Right atrium auricular region (tissue), 2 donors: ENCODE results near the gene COL4A2. TPM values are rescaled to one million over a fixed set of nuclear protein-coding genes. Genes with fewer than 3 reads are reported as not detected.
A peak's percentile ranks its signal among the peaks of the same experiment; 100 is the strongest.

Source experiments
- DNase-seq: peaks from one replicate; pipeline ENCODE4 v3.0.0-alpha.2; 2019; ENCODE audit warnings: low spot score
- H3K27ac ChIP-seq, 2 donors: fragments of 200-600 bp; sonication (generic); 1 replicate in 1 of 2; 2 replicates in 1 of 2; pipeline ENCODE4 v1.5.1; 2016 to 2019
- H3K27me3 ChIP-seq, 2 donors: fragments of 200-600 bp; sonication (generic); one replicate each; pipeline versions ENCODE4 v1.5.1 to v1.6.0; 2017 to 2019
- H3K36me3 ChIP-seq: fragments of 200-600 bp; sonication (generic); one replicate; pipeline ENCODE4 v1.5.1; 2016
- H3K4me1 ChIP-seq, 2 donors: fragments of 200-600 bp; sonication (generic); one replicate each; pipeline versions ENCODE4 v1.5.1 to v1.6.0; 2017 to 2019
- H3K4me3 ChIP-seq, 2 donors: fragments of 200-600 bp; sonication (generic); 1 replicate in 1 of 2; 2 replicates in 1 of 2; pipeline ENCODE4 v1.5.1; 2017 to 2019; ENCODE audit warnings: mild to moderate bottlenecking in 1 of 2, moderate library complexity in 1 of 2
- H3K9me3 ChIP-seq, 2 donors: fragments of 200-600 bp; sonication (generic); one replicate each; pipeline ENCODE4 v1.5.1; 2019
- CTCF ChIP-seq, 2 donors: fragments of 200-600 bp; sonication (generic); IDR thresholded peaks; one replicate each; pipeline ENCODE4 v1.5.1; 2019; ENCODE audit warnings: antibody characterized with exemption in 2 of 2
- total RNA-seq, 2 donors: library from RNA; depleted of rRNA; stranded (reverse); fragments of >200 nt; gene quantifications; one replicate each; pipeline ENCODE4 v1.1.0, GENCODE V29; 2016

Gene COL4A2
- total RNA-seq, 2 donors from 2014 or later: 141 to 153 TPM

GRCh38 chr13:110431425-110432294 lies 124.6 kb downstream of the COL4A2 start:
- Histone ChIP-seq H3K27me3 (no peaks in the 10 kb centered on the region), H3K9me3 (no peaks in the 10 kb centered on the region), H3K4me3 (no peak overlapping the region), H3K4me1 (peaks cover 0 to 33% of the 10 kb centered on the region in 2 donors), H3K36me3 (peaks cover 72% of the 10 kb centered on the region), H3K27ac (peak overlapping the region; percentile 38 to 63)
- DNase-seq: peak; percentile 58
- TF ChIP-seq CTCF (IDR thresholded peaks at IDR 0.05): peak in 1 of 2 donors; percentile 17

GRCh38 chr13:110432522-110432921 lies 125.4 kb downstream of the COL4A2 start:
- H3K27ac ChIP-seq: peak overlapping the region; percentile 38 to 63
- no peak overlapping the region for H3K4me3 ChIP-seq
- TF ChIP-seq CTCF (IDR thresholded peaks at IDR 0.05): no peak
- no peaks in the 10 kb centered on the region for H3K9me3 ChIP-seq
- no peak for DNase-seq
- H3K27me3 ChIP-seq: no peaks in the 10 kb centered on the region
- peaks cover 80% of the 10 kb centered on the region for H3K36me3 ChIP-seq
- peaks cover 0 to 30% of the 10 kb centered on the region in 2 donors for H3K4me1 ChIP-seq

- TF ChIP-seq CTCF (IDR thresholded peaks at IDR 0.05): no peak
- Histone ChIP-seq H3K27me3 (no peaks in the 10 kb centered on the region), H3K36me3 (peaks cover 84% of the 10 kb centered on the region), H3K4me3 (no peak overlapping the region), H3K27ac (peak overlapping the region; percentile 38 to 63), H3K9me3 (no peaks in the 10 kb centered on the region), H3K4me1 (peaks cover 0 to 30% of the 10 kb centered on the region in 2 donors)
- no peak for DNase-seq
These were observed 125.9 kb downstream of the COL4A2 start for GRCh38 chr13:110433014-110433413.

- no peak for TF ChIP-seq CTCF (IDR thresholded peaks at IDR 0.05)
- H3K36me3 ChIP-seq: peaks cover 84% of the 10 kb centered on the region
- no peak overlapping the region for H3K27ac ChIP-seq
These were observed 127.5 kb downstream of the COL4A2 start for GRCh38 chr13:110434629-110435028.

GRCh38 chr13:110435331-110435730 lies 128.2 kb downstream of the COL4A2 start:
- Histone ChIP-seq H3K27ac (no peak overlapping the region), H3K4me3 (no peak overlapping the region), H3K36me3 (peaks cover 86% of the 10 kb centered on the region), H3K27me3 (no peaks in the 10 kb centered on the region), H3K9me3 (no peaks in the 10 kb centered on the region), H3K4me1 (peaks cover 0 to 30% of the 10 kb centered on the region in 2 donors)
- no peak for TF ChIP-seq CTCF (IDR thresholded peaks at IDR 0.05)
- no peak for DNase-seq

More at GRCh38 chr13:110434629-110435028, 127.5 kb downstream of the COL4A2 start:
- DNase-seq: no peak
- no peaks in the 10 kb centered on the region for H3K27me3 ChIP-seq
- no peaks in the 10 kb centered on the region for H3K9me3 ChIP-seq
- no peak overlapping the region for H3K4me3 ChIP-seq
- H3K4me1 ChIP-seq: peaks cover 0 to 30% of the 10 kb centered on the region in 2 donors
